B cell (primary cell): ENCODE data around the gene OR9G4.

ENCODE experiments used
- EZH2 ChIP-seq: IDR thresholded peaks from 2 replicates; pipeline ENCODE4 v1.6.1; 2012; ENCODE audit warnings: borderline replicate concordance, low read depth, mild to moderate bottlenecking, moderate library complexity, low read length; ENCODE audit not compliant: insufficient read depth, poor library complexity, severe bottlenecking
- TF ChIP-seq, protein P1 (sequence below): fragments of 200-600 bp; IDR thresholded peaks from one replicate; pipeline ENCODE4 v1.8.0; 2022; ENCODE audit warnings: antibody characterized with exemption, mild to moderate bottlenecking

DNA sequence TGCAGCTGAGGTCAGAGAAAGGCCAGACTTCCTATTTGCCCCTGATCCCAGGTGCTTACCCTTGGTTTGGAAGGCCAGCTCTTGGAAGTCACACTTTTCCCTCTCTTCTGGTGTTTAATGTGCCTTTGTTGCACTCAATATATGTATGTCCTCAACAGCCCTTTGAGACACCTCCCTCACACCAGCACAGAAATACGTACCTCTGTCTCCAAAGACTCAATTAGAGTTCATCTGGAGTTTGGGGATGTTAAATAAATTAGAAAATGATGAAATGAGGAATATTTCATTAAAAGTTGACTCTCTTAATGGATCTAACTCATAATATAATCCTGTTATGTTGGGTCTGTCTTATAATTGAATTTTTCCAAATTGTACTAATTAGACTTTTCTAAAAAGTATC is at the start of gene OR9G4:
- TF ChIP-seq, protein P1, sequence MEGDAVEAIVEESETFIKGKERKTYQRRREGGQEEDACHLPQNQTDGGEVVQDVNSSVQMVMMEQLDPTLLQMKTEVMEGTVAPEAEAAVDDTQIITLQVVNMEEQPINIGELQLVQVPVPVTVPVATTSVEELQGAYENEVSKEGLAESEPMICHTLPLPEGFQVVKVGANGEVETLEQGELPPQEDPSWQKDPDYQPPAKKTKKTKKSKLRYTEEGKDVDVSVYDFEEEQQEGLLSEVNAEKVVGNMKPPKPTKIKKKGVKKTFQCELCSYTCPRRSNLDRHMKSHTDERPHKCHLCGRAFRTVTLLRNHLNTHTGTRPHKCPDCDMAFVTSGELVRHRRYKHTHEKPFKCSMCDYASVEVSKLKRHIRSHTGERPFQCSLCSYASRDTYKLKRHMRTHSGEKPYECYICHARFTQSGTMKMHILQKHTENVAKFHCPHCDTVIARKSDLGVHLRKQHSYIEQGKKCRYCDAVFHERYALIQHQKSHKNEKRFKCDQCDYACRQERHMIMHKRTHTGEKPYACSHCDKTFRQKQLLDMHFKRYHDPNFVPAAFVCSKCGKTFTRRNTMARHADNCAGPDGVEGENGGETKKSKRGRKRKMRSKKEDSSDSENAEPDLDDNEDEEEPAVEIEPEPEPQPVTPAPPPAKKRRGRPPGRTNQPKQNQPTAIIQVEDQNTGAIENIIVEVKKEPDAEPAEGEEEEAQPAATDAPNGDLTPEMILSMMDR, result no peak
- TF ChIP-seq EZH2, result no peak
